Kidney (tissue), 14 donors: ENCODE results near the gene DSC1. TPM values are rescaled to one million over a fixed set of nuclear protein-coding genes. Genes with fewer than 3 reads are reported as not detected.

ENCODE experiments used
- DNase-seq, 5 donors: peaks; one replicate each; pipeline ENCODE4 v3.0.0-alpha.2; 2013 to 2020
- FAIRE-seq: peaks from 2 replicates; lab custom pipeline; 2012; peaks lifted over from hg19 to GRCh38; lab: Jason Lieb, UNC
- H3K27ac ChIP-seq, 2 donors: one replicate each; pipeline ENCODE4 v1.7.0; 2013; ENCODE audit warnings: low read depth in 2 of 2, low read length in 2 of 2, inconsistent platforms in 1 of 2
- H3K27me3 ChIP-seq: one replicate; pipeline ENCODE4 v1.7.1; 2013; ENCODE audit warnings: low read length, inconsistent platforms; ENCODE audit not compliant: control insufficient read depth, insufficient read depth
- H3K36me3 ChIP-seq, 3 donors: one replicate each; pipeline versions ENCODE4 v1.7.0 to v1.7.1; 2013; ENCODE audit warnings: low read length in 3 of 3, control low read depth in 1 of 3, inconsistent platforms in 1 of 3; ENCODE audit not compliant: insufficient read depth in 3 of 3, control insufficient read depth in 2 of 3
- H3K4me1 ChIP-seq, 3 donors: one replicate each; pipeline versions ENCODE4 v1.7.0 to v1.7.1; 2013; ENCODE audit warnings: low read length in 3 of 3, inconsistent platforms in 1 of 3, low read depth in 1 of 3; ENCODE audit not compliant: control insufficient read depth in 2 of 3, insufficient read depth in 2 of 3
- H3K4me3 ChIP-seq, 3 donors: one replicate each; pipeline versions ENCODE4 v1.7.0 to v1.8.1; 2013; ENCODE audit warnings: low read length in 3 of 3, control low read depth in 1 of 3, inconsistent platforms in 1 of 3
- H3K9ac ChIP-seq, 3 donors: one replicate each; pipeline versions ENCODE4 v1.7.0 to v1.7.1; 2013; ENCODE audit warnings: low read length in 3 of 3, control low read depth in 1 of 3, inconsistent platforms in 1 of 3
- H3K9me3 ChIP-seq, 3 donors: one replicate each; pipeline versions ENCODE4 v1.7.0 to v1.7.1; 2013; ENCODE audit warnings: low read length in 3 of 3, control low read depth in 1 of 3, inconsistent platforms in 1 of 3; ENCODE audit not compliant: control insufficient read depth in 2 of 3, insufficient read depth in 1 of 3
- intact Hi-C: fragments of 100-400 bp; cut with DNase I; formaldehyde crosslinking; loops from one replicate; pipeline ENCODE4 v1.11.1; 2022
- polyA plus RNA-seq: library from polyadenylated mRNA; stranded (reverse); fragments of 350-450 nt; fragmentation: Illumina TruSeq; extraction: RNeasy Lipid Tissue Mini Kit (QIAGEN cat#74804); gene quantifications from one replicate; pipeline ENCODE4 v1.2.3, GENCODE V29; 2014; ENCODE audit warnings: low read depth, low replicate concordance; ENCODE audit not compliant: insufficient read depth
- total RNA-seq: library from RNA; stranded (reverse); fragmentation: NEBNext Ultra II Directional; extraction: Animal tissue kit (Norgen Biotek cat#: 25700); gene quantifications from one replicate; pipeline ENCODE4 v1.2.1, GENCODE V29; 2021
- TF ChIP-seq, protein P1 (sequence below): IDR thresholded peaks from 3 replicates; pipeline ENCODE4 v1.5.1; 2012; ENCODE audit warnings: mild to moderate bottlenecking, moderate library complexity, borderline replicate concordance; ENCODE audit not compliant: insufficient read depth; ENCODE audit errors: extremely low read depth
- donor health status: control.
- donor health status: control.
- donor health status: control.
- donor health status: control.
- donor health status: control.
- donor health status: DM: yes; HTN: yes; CAD: no.
- donor health status: Normal renal cell carcinoma (clear cell type).

The DSC1 gene
- total and polyA plus RNA-seq, 2 donors from 2014 or later = not detected

DNA sequence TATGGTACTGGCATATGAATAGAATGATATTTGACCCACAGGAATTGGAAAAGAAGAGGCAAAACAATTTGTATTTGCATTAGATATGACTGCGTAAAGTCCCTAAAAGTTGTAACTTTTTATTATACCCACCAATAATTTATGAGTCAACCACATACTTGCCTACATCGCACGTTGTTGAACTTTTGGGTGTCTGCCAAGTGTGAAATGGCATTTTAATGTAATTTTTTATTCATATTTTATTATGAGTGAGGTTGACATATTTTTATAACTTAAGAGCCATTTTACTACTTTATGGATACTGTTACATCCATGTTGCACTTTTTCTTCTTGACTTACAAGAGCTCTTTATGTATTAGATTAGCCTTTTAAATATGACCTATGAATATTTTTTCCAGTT lies 65.0 kb downstream of the DSC1 start:
- H3K27ac ChIP-seq = no peak overlapping the region
- H3K4me1 ChIP-seq = peaks cover 0 to 5% (median 5%) of the 10 kb centered on the region in 3 donors
- FAIRE-seq (no peak), DNase-seq (no peak)
- H3K9me3 ChIP-seq = no peaks in the 10 kb centered on the region
- intact Hi-C loops = no loop called here
- no peaks in the 10 kb centered on the region for H3K36me3 ChIP-seq
- H3K9ac ChIP-seq = no peak overlapping the region
- TF ChIP-seq, protein P1, sequence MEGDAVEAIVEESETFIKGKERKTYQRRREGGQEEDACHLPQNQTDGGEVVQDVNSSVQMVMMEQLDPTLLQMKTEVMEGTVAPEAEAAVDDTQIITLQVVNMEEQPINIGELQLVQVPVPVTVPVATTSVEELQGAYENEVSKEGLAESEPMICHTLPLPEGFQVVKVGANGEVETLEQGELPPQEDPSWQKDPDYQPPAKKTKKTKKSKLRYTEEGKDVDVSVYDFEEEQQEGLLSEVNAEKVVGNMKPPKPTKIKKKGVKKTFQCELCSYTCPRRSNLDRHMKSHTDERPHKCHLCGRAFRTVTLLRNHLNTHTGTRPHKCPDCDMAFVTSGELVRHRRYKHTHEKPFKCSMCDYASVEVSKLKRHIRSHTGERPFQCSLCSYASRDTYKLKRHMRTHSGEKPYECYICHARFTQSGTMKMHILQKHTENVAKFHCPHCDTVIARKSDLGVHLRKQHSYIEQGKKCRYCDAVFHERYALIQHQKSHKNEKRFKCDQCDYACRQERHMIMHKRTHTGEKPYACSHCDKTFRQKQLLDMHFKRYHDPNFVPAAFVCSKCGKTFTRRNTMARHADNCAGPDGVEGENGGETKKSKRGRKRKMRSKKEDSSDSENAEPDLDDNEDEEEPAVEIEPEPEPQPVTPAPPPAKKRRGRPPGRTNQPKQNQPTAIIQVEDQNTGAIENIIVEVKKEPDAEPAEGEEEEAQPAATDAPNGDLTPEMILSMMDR = no peak
- no peak overlapping the region for H3K4me3 ChIP-seq
- H3K27me3 ChIP-seq = no peaks in the 10 kb centered on the region

DNA sequence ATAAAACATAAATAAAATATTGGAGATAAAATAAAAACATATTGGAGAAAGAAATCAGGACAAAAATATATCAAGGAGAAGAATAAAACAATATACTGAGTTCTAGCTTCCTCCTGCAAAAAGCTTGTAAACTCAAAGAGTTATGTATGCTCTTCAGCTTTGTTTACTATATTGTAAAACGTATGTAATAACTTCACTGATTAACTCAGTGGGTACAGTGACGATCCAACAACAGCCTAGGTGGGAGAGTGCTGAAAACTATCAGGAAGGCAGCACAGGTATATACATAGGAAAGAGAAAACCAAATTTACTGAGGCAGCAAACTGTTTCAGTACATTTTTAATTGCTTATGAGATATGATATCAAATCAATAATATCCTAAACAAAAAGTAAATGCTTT lies 68.8 kb downstream of the DSC1 start:
- H3K9ac ChIP-seq = no peak overlapping the region
- intact Hi-C loops = no loop called here
- no peaks in the 10 kb centered on the region for H3K9me3 ChIP-seq
- no peaks in the 10 kb centered on the region for H3K4me1 ChIP-seq
- no peak overlapping the region for H3K4me3 ChIP-seq
- TF ChIP-seq, protein P1 = no peak
- H3K36me3 ChIP-seq = peaks cover 0 to 2% (median 0%) of the 10 kb centered on the region in 3 donors
- FAIRE-seq (no peak), DNase-seq (no peak)
- no peak overlapping the region for H3K27ac ChIP-seq
- no peaks in the 10 kb centered on the region for H3K27me3 ChIP-seq

DNA sequence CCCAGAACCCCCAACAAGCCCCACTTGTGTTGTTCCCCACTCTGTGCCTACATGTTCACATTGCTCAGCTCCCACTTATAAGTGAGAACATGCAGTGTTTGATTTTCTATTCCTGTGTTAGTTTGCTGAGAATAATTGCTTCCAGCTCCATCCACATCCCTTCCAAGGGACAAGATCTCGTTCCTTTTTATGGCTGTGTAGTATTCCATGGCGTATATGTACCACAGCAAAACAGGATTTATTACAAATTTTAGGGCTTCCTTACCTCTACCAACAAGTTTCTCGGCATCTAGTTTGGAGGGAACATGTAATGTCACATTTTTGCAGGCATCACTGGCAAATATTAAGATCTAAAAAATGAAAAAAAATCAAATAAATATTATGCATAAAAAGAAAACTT lies 69.4 kb downstream of the DSC1 start:
- no peaks in the 10 kb centered on the region for H3K4me1 ChIP-seq
- TF ChIP-seq, protein P1 = no peak
- H3K4me3 ChIP-seq = no peak overlapping the region
- DNase-seq = no peak
- no peak for FAIRE-seq
- H3K27me3 ChIP-seq = no peaks in the 10 kb centered on the region
- intact Hi-C loops = no loop called here
- no peaks in the 10 kb centered on the region for H3K9me3 ChIP-seq
- H3K36me3 ChIP-seq = peaks cover 0 to 2% (median 0%) of the 10 kb centered on the region in 3 donors
- H3K27ac ChIP-seq = no peak overlapping the region
- H3K9ac ChIP-seq = no peak overlapping the region

DNA sequence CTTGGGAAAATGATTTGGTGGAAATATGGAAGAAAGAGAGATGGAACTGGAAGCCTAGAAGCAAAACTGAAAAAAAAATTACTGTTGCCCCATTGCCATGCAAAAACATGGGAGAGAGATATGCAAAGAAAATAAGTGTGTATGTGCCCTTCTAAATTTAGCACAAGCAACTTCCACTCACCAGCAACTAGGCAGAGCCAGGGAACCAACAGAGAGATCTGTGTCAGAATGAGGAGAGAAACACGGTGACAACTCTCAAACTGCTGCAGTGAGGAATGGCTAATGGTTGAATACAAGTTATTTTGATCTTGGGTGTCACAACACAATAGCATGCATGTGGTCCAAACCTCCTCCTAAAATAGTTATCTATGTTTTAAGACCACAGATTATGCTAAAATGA lies 71.3 kb downstream of the DSC1 start:
- Histone ChIP-seq H3K9ac (no peak overlapping the region), H3K4me1 (no peaks in the 10 kb centered on the region), H3K36me3 (peaks cover 0 to 2% (median 0%) of the 10 kb centered on the region in 3 donors), H3K9me3 (no peaks in the 10 kb centered on the region), H3K27me3 (no peaks in the 10 kb centered on the region), H3K27ac (no peak overlapping the region), H3K4me3 (no peak overlapping the region)
- DNase-seq = no peak
- no peak for FAIRE-seq
- TF ChIP-seq, protein P1 = no peak
- intact Hi-C loops = no loop called here
